GDM1 (cell line): Measurements from ENCODE around the gene GJD2.

Experiments
- DNase-seq: peaks from one replicate; lab custom pipeline; 2025; lab: John Stamatoyannopoulos, UW

GJD2 gene

DNA sequence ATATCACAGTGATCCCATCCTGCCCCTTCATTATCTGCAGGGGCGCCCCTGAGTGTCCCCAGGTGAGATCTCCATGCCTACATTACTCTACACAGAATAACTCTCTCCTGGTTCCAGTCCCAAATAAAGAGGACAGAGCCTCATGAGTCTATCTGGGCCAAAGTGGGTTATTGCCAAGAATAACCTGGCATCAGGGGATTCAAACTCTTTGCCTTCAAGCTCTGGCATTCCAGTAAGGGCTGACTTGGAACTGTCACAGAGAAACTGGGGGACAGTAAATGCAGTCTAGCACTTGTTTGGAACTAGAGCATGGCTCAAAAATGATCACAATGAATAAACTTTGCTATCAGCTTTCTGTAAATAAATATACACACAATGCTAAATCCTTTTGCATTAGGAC is 30.3 kb downstream of the GJD2 start:
- DNase-seq = no peak

DNA sequence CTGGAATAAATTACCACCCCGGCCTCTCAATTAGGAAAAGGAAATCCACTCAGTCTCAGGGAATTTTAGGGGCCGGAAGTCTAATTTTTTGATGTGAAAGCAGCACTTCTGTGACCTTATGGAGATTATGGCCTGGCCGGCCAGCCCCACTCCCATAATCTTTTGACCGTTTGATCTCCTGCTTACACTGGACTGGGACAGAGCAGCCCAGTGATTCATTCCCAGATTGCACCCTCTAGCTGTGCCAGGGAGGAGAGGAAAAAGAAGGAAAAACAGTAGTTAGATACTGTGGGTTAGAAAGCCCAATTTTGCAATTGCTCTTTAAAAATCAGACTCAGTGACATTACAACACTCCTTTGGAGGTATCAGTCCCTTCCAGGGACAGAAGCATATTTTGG is 32.4 kb downstream of the GJD2 start:
- DNase-seq = no peak

DNA sequence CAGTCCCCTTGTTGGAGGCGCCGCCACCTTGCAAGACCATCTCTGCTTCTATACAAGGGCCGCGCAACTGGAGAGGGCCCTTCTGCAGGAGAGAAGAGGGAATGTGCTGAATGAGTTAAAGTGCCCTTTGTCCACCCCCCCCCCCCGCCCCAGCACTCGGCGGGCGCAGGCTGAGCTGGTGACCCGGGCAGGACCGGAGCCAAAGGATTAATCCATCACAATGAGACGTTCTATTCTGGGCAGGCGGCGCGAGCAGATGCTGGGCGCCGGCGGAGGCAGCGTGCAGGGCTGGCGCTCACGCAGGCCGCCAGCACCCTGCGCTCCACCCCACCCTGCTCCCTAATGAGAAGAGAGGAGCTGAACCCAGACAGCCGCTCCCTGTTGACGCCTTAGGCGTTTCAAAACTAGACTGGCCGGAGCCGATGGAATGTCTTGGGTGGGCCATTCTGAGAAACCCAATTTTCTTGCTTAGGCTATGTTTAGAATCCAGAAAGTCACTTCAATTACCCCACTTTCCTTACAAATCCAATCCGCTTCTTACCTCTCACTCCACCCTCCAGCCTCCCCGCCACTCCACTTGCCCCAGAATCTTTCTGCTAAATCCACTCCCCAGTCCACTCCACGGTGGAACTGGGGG is 32.9 kb downstream of the GJD2 start:
- DNase-seq = no peak

DNA sequence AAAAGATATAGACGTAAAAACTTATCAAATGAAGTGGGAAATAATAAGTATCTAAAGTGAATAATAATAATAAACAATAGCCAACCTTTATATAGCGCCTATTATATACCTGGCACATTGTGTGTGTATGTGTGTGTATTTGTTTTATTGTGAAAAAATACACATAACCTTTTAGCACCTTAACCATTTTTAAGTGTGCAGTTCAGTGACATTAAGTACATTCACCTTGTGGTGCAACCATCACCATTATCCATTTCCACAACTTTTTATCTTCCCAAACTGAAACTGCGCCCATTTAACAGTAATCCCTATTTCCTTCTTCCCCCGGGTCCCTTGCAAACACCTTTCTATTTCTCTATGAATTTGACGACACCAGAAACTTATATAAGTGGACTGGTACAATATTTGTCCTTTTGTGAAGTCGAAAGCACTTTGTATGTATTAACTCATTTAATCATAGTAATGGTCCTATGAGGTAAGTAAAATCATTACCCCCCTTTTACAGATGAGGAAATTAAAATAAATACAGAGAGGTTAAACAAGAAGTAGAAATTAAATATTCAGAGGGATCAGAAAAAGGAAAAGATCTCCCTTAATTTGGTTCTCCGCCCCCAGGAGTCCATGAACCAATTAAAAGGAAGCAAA is 33.5 kb downstream of the GJD2 start:
- DNase-seq = no peak

DNA sequence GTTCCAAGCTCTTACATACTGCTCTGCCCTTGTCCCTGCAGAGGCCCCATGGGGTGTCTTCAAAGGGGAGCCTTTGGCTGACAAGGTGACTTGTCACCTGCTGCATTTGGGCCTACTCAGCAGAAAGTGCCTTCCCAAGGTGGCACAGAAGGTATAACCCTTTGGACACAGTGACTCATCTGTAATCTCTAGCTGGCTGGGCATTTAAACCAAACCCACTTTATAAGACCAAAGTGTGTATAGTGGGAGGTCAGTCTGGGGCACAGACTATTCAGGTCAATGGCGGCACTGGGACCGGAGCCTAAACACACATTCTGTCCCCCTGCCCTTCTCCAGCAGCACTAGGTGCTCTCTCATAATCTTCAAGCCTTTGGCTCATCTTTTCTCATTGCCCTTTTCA is 35.1 kb downstream of the GJD2 start:
- DNase-seq = no peak

DNA sequence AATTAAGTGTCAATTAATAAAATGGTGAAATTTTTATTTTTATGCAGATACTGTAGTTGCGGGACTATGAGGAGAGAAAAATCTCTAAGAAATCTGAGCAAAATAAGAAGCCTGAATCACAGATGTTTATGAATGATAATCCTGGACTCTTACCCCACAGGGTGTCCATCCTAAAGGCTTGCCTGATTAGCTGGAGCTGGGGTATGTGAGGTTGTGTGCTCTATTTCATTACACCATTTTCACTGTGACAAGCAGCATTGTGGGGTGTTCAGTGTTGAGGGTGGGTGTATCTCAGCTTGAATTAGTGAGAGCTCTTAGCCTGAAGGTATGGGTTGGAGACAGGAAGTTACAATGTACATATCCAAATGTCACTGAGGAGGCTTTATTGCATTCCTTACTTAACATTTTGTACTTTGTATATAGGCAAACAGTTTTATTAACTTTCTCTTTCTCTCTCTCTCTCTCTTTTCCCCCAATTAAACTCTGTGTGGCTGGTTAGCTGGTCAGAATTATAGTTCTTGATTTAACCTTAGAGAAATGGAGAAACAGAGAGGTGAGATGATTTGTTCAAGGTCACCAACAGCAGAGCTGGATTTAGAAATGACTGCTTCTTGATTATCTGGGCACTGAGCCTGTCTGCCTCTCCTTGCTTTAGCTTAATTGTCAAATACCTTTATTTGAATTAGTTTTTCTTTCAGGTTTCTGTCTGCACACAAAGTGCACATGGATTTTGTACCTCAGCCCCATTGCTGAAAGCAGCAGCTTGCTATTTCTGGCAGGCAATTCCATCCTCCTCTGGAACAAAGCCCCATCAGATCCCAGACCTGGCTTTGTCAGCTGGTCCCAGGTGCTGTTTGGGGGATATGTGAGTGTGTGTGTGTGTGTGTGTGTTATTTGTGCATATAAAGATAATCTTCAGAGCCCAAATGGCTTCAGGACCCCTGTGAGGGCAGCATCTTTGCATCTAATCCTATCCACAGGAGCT is 35.8 kb downstream of the GJD2 start:
- DNase-seq = no peak

DNA sequence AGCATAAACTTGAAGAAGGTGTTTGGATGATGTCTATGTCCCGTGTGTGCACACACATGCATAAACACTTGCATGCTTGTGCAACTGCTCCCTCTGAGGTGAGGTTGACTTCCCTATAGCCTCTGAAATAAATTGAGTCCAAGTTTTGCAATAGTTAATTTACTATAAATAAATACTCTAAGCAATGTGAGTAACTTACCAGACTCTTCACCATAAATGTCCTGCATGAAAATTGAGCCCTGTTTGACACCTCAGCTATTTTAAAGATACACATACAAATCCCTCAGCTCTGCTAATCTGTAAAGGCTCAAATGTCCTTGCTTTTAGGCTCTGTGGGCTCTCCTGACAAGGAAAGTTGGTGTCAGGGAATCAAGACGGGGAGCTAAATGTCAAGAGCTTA is 37.1 kb downstream of the GJD2 start:
- no peak for DNase-seq

DNA sequence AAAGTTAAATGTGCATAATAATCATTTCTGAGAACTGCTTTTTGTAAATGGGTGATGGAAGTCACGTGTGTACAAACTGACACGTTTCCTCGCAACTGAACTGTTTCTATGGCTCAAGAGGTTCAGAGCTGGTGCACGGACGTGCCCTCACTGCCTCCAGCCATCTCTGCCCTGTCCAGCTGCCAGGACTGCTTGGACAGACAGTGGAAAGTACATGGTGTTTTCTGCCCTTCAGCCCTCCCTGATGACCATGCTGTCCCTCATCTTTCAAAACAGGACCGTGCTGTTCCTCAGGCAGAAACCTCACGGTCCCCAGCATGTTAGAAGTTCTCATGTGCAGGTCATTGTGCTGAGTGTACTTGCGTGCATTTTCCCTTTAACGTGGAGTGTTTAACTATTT is 38.7 kb downstream of the GJD2 start:
- DNase-seq = no peak

DNA sequence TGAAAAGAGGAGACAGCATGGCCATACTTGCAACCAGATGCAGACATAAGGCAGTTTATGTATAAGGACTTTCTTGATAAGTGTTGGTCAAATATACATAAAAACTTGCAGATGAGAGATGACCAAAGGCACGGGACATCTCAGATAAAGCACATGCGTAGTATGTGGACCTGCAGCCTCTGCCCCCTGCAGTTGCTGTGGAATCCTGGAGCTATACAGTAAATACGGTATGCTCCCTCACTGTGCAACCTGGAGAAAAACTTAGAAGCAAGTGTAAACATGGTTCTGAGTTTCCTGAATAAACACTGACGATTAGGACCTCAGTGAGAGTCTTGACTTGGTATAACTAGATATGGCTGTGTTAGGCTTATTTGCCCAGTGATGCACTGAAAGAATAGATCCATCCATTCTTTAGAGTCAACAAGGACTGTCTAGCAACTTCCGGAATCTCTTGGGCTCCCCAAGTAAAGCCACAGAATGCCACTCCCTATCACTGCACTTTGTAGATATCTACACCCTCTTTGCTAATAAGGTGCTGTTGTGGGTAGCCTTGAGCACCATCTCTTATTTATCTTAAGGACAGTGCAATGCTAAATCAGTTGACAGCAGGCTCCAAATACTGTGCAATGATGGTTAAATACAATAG is 40.2 kb downstream of the GJD2 start:
- DNase-seq = no peak

DNA sequence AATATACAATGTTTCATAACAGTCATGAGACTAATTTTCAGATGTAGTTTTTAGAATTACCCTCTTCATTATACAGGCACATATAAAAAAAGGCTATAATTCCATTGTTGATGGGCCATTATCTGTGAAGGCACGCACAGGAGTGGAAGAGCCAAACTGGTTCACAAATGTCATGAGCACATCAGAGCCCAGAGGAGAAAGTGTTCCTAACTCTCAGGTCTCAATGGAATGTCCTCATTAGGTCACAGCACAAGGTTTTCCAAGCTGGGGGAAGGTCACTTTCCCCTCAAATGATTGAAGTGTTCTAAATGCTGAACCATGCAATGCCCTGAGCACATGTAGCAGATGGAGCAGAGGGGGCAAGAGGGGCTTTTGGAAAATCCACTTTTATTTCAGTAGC is 41.2 kb downstream of the GJD2 start:
- DNase-seq = no peak

DNA sequence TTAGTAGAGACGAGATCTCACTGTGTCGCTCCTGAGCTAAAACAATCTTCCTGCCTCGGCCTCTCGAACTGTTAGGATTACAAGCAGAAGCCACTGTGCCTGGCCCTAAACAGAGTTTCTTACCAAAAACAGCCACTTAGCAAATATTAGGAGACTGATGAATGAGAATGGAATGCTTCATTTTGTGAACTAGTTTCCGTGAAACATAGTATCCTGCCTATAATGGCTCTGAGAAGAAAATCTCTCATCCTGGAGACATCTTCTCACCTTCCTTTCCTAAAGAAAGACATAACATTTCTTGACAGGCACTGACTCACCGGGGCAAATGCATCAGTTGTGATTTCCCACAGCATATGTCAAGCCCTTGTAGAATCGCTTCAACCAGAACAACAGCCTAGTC is 44.9 kb downstream of the GJD2 start:
- no peak for DNase-seq

DNA sequence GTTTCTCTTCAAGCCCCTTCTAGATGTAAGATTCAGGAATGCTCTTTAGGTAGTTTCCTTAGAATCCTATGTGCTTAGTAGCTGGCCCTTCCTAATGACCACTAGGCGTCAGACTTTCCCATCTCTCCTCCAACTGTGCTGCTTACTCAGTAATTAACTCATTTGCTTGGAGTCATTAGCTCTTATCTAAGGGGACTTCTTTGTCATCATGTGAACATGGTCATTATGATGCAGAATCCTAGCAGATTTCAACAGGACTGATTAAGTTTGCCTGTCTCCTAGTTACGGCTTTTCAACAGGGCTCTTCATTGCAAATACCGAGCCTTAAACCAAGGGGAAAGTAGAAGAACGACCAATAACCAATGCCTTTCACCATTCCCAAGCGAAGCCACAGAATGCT is 46.4 kb downstream of the GJD2 start:
- DNase-seq = no peak

DNA sequence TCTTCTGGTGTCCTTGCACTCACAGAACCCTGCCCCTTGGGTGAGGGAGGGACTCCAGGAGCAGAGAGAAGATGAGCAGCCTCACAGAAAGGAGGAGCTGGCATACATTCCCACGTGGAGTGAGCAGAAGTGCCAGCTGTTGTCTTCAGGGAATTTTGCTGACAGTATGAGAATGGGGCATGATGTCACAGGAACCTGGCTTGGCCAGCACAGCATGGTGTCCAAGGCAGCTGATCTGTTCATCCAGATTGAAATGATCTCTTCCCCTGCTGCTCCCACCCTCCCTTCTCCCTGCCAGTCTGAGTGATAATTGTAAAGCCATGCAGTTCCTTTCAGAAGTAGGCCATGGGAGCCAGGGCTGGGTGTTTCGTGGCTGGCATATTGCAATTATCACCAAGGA is 53.3 kb downstream of the GJD2 start:
- DNase-seq = no peak
